ENCODE results near the gene MAZ.
"Not testable (repeated sequence)": the region's sequence is repeated elsewhere in the genome, so short reads cannot be mapped to it uniquely, and the experiment has no call there.

Gene MAZ

GRCh38 chr16:29806099-29806579 is at the start of gene MAZ:
MAZ (plus strand) TSS chr16:29806529; CDS start chr16:29806702, 173 bp downstream.
- DNase-seq = no peak

DNA sequence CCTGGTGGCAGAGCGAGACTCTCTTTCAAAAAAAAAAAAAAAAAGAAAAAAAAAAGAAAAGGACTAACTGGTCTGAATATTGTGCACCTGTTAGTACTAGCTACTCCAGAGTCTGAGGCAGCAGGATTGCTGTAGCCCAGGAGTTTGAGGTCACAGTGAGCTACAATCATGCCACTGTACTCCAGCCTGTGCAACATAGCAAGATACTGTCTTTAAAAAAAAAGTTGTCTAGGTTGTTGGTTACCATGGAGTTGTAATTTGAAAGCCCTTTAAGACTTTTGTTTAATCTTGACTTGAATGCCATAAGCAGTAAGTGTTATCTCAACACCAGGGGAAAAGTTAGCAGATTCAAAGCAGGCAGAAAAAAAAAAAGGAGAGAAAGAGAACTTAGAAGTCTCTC is 49.7 kb upstream of the MAZ start:
- no peak for DNase-seq

GRCh38 chr16:29757086-29757485 is 49.2 kb upstream of the MAZ start:
- not testable (repeated sequence) for DNase-seq

- DNase-seq = no peak
Measured at GRCh38 chr16:29757950-29758466, 48.3 kb upstream of the MAZ start.

DNA sequence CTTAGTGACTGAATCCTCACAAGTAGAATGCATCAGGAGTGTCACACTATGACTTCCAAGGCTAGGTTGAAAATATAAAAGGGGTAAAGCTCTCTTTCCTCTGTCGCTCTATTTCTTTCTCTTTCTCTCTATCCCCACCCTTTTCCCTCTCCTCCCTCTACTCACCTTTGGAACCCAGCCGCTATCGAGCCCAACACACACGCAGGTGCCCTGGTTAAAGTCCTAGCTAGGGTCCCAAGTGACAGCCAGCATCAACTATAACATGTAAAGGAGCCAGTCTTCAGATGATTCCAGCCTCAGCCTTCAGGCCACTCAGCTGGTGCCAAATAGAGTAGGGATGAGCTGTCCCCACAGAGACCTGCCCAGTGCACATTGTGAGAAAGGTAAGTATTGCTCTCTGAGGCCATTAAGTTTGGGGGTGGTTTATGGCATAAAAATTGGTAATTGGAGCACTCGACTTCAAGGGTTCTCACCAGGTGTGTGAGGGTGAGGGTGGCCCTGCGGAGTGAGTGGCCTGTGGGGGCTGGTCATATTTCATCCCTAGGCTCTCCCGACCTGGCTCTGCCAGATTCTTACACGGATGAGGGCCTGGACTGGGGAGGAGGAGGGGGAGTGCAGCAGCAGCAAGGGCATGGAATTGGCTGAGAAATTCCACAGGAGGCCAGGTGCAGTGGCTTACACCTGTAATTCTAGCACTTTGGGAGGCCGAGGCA is 45.6 kb upstream of the MAZ start:
- no peak for DNase-seq

GRCh38 chr16:29761280-29761651 is 45.1 kb upstream of the MAZ start:
- not testable (repeated sequence) for DNase-seq

GRCh38 chr16:29761882-29762281 is 44.4 kb upstream of the MAZ start:
- no peak for DNase-seq

DNA sequence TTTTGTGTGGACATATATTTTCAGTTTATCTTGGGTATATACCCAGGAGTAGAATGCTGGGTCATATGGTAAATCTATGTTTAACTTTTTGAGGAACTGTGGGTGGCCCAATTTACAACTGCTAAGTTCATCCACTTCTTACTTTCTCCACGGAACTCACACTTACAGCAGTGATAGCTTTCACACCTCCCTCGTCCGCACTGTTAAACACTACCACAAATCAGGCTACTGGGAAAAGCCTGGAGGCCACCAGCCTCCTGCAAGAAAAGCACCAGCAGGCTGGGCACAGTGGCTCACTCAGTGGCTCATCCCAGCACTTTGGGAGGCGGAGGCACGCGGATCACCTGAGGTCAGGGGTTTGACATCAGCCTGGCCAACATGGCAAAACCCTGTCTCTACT is 43.0 kb upstream of the MAZ start:
- DNase-seq = no peak

DNA sequence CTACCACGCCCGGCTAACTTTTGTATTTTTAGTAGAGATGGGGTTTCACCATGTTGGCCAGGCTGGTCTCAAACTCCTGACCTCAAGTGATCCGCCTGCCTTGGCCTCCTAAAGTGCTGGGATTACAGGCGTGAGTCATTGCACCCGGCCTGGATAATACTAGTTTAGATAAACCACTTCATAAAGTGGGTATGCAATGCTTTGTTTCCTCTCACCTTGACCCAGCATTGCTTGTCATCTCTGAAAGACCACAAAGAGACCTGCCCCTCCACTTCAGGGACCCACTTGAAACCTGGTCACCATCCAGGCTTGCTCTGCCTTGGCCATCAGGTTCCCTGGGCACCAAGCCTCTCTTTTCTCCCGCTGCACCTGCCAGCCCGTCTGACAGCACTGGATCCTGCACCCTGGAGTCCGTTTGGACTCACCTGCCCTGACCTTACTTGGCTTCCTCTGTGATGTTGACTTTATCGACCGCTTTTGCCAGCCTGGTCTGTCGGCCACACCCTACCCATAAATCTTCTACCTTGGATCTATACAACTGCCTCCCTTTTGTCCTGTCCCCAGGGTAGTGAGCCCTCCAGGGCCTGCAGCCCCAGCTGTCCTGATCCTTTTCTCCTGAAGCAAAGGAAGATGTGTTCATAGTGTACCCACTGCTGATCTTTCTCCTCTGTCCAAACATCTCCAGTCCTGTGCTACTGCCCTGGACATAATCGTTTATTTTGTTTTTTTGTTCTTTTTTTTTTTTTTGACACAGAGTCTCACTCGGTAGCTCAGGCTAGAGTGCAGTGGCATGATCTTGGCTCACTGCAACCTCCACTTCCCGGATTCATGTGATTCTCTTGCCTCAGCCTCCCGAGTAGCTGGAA is 40.9 kb upstream of the MAZ start:
- no peak for DNase-seq

- DNase-seq = no peak
Measured at GRCh38 chr16:29766571-29766970, 39.8 kb upstream of the MAZ start.

DNA sequence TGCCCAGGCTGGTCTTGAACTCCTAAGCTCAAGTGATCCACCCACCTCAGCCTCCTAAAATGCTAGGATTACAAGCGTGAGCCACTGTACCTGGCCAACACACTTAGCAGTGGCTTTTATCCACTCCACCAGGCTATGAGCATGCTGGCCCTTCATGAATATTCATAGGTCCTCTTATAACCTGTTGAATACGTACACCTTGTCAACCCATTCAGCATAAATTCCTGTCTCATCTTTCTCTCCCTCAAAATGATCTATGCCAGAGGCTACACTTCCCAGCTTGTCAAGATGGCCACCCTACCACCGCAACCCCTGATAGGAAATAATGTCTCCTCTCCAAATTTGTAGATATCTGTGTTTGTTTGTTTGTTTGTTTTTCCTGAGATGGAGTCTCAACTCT is 39.3 kb upstream of the MAZ start:
- no peak for DNase-seq

- no peak for DNase-seq
Measured at GRCh38 chr16:29769507-29769906, 36.8 kb upstream of the MAZ start.

- DNase-seq = no peak
Measured at GRCh38 chr16:29770250-29770929, 35.9 kb upstream of the MAZ start.

- DNase-seq = not testable (repeated sequence)
Measured at GRCh38 chr16:29772330-29772729, 34.0 kb upstream of the MAZ start.

GRCh38 chr16:29774730-29775129 is 31.6 kb upstream of the MAZ start:
- no peak for DNase-seq

DNA sequence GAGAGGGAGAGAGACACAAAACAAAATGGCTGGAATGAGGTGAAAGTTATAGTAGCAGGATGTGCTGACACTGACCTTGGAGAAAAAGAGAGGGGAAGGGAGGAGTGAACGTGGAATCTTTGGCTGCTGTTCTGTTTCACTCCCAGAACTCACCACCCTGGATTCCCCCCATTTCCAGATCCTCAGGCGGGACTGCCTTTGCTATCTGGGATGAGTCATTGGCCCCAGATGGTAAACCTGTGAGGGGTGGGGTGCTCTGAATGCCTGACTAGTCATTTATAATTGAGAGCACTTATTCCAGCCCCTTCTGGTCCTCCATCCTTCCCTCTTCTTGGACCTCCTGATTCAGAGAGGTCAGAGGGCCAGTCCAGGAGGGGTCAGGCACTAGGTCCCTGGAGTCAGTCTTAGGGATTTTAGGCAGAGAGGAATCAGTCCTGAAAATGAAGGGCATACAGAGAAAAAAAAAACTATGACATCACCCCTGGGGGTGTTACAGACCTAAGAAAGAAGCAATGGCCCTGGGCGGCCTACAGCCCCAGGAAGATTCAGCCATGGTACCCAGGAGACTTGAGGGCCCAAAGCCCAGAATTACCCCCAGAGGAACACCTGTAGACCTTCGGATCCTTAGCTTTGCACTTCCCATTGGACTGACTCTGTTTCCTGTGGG is 30.5 kb upstream of the MAZ start:
- no peak for DNase-seq

GRCh38 chr16:29777576-29778350 is 28.6 kb upstream of the MAZ start, which contains the start of gene ZG16:
ZG16 (plus strand) TSS chr16:29778256; CDS start chr16:29779267, 1,011 bp downstream.
- no peak for DNase-seq

- DNase-seq = no peak
Measured at GRCh38 chr16:29779474-29779873, 26.9 kb upstream of the MAZ start.

DNA sequence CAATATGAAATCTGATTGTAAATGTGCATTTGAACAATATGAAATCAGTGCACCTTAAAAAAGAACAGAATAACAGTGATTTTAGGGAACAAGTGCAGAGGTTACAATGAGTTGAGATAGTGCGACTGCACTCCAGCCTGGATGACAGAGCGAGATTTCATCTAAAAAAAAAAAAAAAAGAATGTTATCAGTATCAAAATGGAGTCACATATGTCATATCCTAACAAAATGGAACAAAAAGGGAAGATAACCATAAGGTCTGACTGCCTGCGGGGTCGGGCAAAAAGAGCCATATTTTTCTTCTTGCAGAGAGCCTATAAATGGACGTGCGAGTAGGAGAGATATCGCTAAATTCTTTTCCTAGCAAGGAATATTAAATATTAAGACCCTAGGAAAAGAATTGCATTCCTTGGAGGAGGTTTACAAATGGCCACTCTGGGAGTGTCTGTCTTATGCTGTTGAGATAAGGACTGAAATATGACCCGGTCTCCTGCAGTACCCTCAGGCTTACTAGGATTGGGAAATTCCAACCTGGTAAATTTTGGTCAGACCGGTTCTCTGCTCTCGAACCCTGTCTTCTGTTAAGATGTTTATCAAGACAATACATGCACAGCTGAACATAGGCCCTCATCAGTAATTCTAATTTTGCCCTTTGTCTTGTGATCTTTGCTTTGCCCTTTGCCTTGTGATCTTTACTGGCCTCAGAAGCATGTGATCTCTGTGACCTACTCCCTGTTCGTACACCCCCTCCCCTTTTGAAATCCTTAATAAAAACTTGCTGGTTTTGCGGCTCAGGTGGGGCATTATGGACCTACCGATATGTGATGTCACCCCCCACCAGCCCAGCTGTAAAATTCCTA is 23.0 kb upstream of the MAZ start:
- not testable (repeated sequence) for DNase-seq

GRCh38 chr16:29784157-29784556 is 22.2 kb upstream of the MAZ start:
- DNase-seq = no peak

All from activated CD8-positive, alpha-beta memory T cell treated with anti-CD3 and anti-CD28 coated beads, Interleukin-2, amount 50 U/mL, for 48 hours (primary cell).